Sigmoid colon (tissue), 4 donors: ENCODE results near the gene SIRPG.

Source experiments
- EP300 ChIP-seq, 4 donors: sonication (generic); formaldehyde crosslinking; IDR thresholded peaks; one replicate each; pipeline ENCODE4 v1.6.1; 2017; ENCODE audit warnings: antibody characterized with exemption in 4 of 4
- POLR2A ChIP-seq, 2 donors: fragments of 450-650 bp; IDR thresholded peaks; one replicate each; pipeline ENCODE4 v1.6.1; 2016; ENCODE audit warnings: antibody characterized with exemption in 2 of 2, mild to moderate bottlenecking in 2 of 2, moderate library complexity in 2 of 2
- POLR2AphosphoS5 ChIP-seq, 4 donors: sonication (generic); formaldehyde crosslinking; IDR thresholded peaks; one replicate each; pipeline ENCODE4 v1.6.1; 2017; ENCODE audit warnings: antibody characterized with exemption in 4 of 4
- TF ChIP-seq, protein P1 (sequence below), 4 experiments: fragments of 450-650 bp in 3 of 4; fragments of 200-600 bp in 1 of 4; IDR thresholded peaks; one replicate each; pipeline ENCODE4 v1.5.1; 2016 to 2019; ENCODE audit warnings: antibody characterized with exemption in 4 of 4, mild to moderate bottlenecking in 3 of 4, moderate library complexity in 2 of 4

DNA sequence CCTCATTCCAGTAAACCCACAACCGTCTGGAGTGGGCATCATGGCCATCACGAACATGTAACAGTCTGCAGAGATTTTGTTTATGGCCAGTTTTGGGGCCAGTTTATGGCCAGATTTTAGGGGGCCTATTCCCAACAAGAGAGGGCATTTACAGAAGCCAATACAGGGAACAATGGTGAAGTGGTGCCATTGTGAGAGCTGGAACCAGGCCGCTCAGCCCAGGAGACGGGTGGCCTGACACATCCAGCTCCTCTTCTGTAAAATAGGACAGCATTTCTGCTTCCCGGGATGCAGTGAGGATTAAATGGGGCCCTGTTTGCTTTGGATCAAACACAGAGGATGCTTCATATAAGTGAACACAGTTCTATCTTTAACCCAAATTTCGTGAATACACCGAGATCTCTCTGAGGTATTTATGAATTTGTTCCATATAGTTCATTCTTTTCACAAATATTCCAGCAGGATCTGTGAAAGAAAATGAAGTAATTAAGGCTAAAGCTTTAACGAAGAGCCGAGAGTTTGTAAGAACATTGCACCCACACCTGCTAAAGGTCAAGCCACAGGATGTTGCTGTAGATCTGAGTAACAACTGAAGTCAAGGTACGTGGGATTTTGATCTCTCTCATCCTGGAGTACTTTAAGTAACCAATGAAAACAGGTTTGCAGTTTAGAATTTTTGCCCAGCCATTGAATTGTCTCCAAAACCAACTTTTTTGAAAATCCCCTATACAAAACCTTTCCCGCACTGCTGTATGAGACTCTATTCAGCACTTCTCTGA lies 14.5 kb upstream of the SIRPG start:
- TF ChIP-seq POLR2AphosphoS5 (IDR thresholded peaks at IDR 0.05) (no peak), POLR2A (IDR thresholded peaks at IDR 0.05) (no peak), EP300 (IDR thresholded peaks at IDR 0.05) (no peak)
- TF ChIP-seq, protein P1, sequence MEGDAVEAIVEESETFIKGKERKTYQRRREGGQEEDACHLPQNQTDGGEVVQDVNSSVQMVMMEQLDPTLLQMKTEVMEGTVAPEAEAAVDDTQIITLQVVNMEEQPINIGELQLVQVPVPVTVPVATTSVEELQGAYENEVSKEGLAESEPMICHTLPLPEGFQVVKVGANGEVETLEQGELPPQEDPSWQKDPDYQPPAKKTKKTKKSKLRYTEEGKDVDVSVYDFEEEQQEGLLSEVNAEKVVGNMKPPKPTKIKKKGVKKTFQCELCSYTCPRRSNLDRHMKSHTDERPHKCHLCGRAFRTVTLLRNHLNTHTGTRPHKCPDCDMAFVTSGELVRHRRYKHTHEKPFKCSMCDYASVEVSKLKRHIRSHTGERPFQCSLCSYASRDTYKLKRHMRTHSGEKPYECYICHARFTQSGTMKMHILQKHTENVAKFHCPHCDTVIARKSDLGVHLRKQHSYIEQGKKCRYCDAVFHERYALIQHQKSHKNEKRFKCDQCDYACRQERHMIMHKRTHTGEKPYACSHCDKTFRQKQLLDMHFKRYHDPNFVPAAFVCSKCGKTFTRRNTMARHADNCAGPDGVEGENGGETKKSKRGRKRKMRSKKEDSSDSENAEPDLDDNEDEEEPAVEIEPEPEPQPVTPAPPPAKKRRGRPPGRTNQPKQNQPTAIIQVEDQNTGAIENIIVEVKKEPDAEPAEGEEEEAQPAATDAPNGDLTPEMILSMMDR (IDR thresholded peaks at IDR 0.05) = no peak
